Stimulated activated CD8-positive, alpha-beta memory T cell treated with anti-CD3 and anti-CD28 coated beads, Interleukin-7, amount 100 ng/mL, for 1 hour (primary cell): ENCODE measurements around the gene USP25.

Source experiments
- DNase-seq, 2 donors: peaks; one replicate each; pipeline ENCODE4 v3.0.0-alpha.2; 2020; ENCODE audit warnings: low read depth in 2 of 2

Gene USP25

DNA sequence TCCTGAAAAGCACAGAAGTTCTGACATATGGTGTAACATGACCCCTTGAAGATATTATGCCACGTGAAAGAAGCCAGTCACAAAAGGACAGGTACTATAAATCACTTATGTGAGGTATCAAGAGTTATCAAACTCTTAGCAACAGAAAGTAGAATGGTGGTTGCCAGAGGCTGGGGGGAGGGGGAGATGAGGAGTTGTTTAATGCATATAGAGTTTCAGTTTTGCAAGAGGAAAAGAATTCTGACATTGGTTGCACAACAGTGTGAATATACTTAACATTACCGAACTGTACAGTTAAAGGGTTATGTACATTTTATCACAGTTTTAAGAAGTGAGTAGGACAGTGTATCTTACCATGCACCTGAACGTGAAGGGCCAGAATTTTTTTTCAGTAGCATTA lies 80.0 kb downstream of the USP25 start:
- no peak for DNase-seq

DNA sequence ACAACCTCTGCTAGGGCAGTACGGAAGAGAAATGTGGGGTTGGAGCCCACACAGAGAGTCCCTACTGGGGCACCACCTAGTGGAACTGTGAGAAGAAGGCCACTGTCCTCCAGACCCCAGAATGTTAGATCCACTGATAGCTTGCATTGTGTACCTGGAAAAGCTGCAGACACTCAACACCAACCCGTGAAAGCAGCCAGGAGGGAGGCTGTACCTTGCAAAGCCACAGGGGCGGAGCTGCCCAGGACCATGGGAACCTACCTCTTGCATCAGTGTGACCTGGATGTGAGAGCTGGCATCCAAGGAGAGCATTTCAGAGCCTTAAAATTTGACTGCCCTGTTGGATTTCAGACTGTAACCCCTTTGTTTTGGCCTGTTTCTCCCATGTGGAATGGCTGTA lies 85.5 kb downstream of the USP25 start:
- no peak for DNase-seq

DNA sequence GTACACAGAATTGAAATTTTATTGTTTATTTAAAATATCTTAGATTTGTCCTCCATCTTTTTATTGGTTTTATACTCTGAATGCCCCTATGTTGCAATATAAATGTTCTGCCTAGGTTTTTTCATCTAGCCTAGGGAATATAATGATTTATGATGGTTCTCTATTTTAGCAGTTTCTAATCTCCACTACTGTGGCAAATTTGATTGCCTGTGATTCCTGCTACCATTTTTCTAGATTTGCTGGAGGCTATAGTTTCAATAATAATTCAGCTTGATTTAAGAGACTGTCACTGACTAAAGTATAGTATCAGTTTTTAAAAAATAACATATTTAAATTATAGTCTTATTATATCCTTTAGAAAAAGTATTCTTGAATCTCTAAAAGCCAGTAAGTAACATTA lies 90.5 kb downstream of the USP25 start:
- no peak for DNase-seq

DNA sequence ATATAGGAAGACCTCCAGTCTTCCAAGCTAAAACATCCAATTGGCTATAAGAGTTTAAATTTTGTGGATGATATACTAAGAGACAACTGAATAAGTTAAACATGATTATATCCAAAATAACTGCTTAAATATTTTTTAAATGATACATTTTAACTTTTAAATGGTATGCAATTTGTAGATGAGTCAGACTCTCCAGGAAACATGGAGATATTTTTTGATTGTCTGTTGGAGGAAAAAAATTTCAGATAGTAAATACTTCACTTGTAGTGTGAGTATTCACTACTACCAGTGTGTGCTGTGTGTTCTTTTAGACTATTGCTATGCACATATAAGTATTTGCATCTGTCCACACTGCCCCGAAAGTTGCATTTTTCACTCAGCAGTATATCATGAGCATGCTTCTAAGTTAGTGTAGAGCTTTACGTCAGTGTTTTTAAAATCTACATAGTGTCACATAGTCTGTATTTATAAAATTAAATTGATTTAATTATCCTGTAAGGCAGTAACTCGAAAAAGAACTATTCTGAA lies 91.1 kb downstream of the USP25 start:
- DNase-seq = no peak

DNA sequence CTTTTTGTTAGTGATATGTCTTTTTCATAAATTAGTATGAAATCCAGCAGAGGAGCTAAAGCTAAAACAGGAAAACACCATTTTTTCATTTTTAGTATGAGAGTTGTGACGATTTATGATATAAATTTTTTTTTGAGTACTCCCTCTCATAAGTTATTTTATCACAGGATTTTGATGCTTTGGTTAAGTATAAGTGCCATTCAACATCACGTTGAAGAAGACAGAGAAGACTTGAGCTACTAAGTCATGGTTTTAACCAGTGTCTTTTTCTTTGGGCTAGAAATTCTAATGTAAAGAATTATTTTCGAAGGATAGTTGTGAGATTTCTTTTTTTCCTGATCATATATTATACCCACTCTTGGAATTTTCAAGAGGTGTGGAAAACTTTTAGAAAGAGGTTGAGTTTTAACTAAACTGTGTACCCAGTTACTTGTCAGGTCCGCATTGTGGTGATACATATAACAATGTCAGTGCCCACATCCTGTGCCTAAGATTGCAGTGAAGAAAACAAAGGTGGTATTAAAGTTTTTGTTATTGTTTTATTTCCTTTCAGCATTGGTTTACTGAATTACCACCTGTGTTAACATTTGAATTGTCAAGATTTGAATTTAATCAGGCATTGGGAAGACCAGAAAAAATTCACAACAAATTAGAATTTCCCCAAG lies 93.8 kb downstream of the USP25 start:
- no peak for DNase-seq

DNA sequence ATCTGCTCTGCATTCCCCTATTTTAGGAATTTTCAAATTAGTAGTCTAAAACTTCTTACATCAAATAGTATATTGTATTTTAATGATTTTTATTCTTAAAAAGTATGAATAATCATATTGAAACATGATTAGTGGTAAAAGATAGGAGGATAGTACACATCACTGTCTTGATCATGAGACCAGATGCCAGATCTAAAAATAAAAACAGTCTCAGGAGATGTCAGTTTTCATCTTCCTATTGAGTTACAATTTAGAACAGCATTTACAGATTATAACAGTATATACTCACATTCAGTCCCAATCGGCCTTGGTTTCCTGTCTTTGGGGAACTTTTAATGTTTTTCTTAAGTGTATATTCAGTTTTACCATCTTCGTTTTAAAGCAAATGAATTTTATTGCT lies 95.9 kb downstream of the USP25 start:
- DNase-seq = no peak

DNA sequence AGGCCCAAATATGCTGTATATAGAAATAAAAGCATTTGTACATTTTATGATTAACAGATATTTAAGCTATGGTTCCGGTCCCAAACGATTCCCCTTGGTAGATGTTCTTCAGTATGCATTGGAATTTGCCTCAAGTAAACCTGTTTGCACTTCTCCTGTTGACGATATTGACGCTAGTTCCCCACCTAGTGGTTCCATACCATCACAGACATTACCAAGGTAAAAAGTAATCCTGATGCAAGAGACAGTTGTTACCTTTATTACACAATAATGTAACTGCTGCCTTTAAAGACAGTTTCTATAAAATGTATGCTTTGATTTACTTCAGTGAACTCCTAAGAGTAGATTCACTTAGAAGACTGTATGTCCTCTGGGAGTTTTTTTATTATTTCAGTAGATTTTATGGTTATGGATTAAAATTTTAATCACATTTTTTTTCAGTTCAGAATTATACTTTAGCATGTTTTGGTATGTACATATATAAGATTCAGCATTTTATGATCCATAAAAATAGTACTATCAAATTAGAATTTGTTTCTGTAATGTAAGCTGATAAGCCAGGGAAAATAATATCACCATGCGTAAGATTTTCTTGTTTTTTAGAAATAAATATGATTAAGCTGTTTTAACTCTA lies 96.5 kb downstream of the USP25 start:
- no peak for DNase-seq

DNA sequence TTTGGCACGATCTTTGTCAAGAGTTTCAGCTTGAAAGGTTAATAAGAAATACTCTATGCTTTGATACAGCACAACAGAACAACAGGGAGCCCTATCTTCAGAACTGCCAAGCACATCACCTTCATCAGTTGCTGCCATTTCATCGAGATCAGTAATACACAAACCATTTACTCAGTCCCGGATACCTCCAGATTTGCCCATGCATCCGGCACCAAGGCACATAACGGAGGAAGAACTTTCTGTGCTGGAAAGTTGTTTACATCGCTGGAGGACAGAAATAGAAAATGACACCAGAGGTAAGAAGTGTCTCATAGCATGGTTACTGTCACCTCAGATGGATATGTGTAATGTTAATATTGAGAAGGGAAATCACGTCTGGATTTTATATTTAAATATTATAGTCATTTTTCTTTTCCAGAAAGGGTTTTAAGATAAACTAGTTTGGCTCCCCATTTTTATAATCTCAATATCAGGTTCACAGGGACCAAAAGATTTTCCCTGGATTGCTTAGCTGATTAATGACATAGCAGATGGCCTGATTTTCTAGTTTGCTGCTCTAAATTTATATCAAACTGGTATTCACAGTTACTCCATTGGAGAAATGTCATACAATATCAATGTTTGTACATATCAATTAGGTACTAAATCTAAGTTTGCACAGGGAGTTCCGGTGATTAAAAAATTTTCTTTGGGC lies 97.3 kb downstream of the USP25 start:
- DNase-seq = no peak

DNA sequence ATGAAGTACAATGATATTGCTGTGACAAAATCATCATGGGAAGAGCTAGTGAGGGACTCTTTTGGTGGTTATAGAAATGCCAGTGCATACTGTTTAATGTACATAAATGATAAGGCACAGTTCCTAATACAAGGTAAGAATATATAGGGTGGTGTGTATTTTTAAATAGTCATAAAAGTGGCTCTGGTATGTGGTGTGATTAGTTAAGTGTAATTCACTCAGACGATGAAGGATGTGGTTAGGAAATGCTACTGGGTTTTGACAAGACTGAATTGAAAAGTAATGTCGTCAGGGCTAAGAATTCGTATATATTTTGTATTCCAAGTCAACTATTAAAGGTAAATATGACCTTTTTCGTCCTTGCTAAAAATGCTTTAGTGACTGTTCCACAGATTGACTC lies 101.7 kb downstream of the USP25 start:
- DNase-seq = no peak

DNA sequence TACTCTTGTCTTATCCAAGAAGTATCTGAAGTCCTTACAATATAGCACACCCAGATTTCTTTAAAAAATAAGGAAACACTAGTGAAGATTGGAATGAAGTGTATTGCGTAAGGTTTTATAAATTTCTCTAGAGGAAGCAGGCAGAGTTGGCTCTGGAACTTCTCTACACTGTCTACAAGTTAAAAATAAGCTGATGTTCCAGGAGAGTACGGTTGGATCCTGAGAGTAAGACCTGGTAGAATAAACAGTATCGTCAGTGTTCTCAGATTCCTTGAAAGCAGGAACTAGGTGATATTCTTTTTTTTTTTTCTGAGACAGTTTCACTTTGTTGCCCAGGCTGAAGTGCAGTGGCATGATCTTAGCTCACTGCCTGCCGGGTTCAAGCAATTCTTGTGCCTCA lies 107.9 kb downstream of the USP25 start:
- no peak for DNase-seq

DNA sequence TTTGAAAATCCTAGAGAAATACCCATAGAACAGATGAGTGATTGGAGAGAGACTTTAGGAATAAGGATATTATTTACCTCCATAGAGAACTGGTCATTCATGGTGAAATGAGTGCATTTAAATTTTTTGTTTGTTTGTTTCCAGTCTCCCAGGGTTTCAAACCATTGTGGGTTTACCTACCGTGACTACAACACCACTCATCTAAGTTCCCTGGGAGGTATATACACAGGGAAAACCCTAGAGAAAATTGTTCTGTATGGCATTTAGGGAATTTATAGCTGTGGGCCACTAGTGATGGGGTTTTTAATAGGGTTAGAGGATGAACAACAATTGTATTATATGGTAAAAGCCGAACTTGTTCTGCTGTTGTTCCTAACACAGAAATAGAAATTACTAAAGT lies 109.2 kb downstream of the USP25 start:
- DNase-seq = no peak

DNA sequence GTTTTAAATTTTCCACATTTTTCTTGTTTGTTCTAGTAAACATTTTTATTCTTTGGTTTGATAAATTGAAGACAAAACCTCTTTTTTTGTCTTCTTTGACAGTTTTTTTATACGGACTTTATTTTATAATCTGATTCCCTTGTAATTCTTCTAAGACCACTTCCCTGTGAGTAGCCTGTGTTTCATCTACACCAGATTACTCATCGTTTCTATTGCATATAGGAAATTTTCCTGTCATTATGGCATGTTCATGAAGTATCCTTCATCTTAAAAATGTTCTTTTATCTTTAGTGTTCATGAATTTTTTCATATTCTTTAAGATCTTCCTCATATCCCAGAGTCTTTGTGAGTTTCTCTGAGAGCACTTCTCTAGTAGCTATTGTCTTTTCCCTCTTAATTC lies 109.8 kb downstream of the USP25 start:
- DNase-seq = no peak

DNA sequence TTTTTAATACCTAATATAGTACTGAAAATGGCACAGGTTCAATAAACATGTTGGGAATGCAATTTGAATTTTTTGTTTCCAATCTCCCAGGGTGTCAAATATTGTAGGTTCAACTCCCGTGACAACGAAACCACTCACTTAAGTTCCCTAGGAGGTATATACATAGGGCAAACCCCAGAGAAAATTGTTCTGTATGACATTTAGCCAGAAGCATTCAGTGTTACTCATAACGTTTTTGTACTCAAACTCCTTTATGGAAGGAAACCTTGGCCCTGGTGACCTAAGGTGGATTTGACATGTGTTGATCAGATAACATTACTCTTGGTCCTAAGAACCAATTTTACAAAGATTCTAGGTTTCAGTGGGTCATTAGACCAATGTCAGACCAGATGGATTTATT lies 110.6 kb downstream of the USP25 start:
- no peak for DNase-seq

DNA sequence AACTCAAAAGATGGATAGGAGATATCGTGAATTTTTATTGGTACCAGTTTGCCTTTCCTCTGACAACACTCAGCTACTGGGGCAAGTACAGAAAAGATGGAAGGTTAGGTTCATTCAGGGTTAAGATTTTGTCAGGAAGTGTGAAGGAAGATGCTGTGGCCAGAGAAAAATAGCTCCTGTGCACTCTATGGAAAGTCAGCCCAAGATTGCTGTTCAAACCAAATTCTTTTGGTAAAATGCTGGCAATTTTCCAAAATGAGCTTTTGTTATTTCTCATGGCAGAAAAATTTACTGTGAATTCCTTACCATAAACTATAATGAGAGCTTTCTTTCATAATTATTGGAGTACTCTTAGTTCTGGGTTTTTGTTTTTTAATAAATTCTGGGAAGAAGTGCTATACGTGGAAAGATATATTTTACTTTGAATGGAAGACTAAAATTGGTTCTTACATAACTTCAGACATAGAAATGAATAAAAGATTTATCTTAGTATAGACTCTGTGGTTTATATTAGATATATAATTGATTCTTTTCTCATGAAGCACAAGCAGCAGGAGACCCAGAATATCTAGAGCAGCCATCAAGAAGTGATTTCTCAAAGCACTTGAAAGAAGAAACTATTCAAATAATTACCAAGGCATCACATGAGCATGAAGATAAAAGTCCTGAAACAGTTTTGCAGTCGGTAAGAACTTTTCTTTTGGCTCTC lies 112.2 kb downstream of the USP25 start:
- DNase-seq = no peak

DNA sequence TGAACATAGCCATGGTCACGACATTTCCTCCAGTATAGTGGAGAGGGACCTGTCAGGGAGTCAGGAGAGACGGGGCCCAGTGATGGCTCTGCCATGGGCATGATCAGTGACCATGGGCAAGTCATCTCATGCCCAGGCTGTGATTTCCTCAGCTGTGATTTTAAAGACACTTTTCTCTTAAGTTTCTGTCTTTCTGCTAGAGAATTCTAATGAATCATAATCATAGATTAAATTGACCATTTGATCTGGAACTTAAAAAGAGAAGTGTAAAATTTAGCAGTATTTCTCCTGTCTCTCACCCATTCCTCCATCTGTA lies 112.7 kb downstream of the USP25 start:
- no peak for DNase-seq

DNA sequence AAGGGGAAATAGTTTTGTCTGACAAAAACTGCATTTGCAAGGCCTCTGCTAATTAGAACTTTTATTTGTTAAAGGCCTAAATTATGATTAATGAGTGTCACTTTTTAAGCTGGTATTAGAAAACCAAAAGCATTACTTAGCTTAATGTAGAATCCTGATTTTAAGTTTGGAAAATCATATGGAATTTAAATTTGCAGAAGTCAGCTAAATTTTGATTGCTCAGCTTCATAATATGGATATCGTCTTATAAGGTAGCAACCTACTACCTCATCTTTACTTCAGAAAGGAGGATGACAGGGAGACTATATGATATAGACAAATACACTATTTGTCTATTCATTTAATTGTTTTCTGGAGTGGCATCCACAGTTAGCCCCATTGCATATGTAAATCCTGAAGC lies 114.0 kb downstream of the USP25 start:
- DNase-seq = no peak

DNA sequence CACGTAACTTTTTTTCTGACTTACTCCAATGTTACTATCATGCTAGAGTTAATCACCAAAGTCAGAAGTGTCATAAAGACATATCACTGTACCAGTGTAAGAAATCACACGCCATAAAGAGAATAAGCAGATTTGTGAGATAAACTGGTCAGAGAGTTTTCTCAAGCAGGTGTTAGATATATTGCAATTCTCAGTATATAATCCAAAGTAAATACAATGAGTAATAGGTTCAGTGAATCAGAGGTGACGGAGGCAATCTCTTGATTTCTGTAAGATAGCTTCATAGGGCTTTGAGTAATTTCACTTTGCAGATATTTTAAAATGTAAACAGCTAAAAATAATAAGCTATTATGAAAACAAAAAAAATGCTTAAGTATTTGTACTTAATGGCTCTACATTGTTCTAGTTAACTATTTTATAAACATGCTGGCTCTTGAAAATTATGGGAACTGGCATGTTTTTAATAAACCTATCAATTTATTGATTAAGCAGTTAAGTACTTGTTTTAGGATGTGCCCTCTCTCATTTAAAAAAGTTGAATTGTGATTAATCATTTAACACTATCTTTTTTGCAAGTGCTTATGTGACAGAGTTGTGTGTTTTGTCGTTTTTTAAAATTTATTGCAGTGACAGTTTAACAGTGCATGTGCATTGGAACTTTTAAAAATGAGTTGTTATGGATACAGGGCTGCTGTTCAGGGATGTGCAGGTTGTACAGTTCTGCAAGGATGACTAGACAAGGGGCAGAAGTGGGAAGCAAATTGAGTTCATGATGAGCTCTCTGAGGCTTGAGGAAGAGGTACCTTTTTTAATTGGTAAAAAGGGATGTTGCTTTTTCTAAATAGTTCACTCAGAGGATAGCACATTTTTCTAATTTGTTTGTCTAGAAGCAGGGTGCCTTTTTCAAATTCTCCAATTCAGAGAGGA lies 119.1 kb downstream of the USP25 start:
- no peak for DNase-seq

DNA sequence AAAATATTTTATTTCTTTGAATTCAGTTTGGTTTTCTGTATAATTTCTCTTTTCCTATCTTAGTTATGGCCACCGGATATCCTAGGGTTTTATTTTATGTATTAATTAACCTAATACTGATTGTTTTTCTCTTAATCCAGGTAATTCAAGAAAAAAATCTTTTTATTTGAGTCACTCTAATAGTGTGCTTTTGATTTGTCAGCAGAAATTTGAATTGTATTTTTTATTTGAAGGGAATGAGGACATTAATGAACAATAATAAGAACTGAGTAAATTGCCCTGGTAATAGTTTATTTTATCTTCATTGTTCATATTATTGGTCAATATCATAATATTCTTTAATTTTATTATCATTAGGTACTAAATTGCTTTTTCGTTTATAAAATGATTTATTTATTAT lies 120.1 kb downstream of the USP25 start:
- no peak for DNase-seq

DNA sequence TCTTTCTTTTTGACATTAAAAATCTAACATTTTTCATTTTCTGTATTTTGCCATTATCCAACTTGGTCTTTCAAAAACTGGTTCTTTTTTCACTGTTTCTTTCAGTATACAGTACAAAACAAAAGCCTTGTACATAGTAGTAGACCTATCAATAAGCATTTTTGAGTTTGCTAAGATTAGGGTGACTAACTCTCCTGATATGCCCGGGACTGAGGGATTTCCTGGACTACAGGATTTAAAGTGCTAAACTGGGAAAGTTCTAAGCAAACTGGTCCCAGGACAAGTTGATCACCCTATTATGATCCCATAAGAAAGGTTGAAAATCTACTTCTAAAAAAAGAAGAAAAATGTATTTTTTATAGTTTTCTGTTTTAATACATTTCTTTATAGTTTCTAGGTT lies 120.9 kb downstream of the USP25 start:
- no peak for DNase-seq

DNA sequence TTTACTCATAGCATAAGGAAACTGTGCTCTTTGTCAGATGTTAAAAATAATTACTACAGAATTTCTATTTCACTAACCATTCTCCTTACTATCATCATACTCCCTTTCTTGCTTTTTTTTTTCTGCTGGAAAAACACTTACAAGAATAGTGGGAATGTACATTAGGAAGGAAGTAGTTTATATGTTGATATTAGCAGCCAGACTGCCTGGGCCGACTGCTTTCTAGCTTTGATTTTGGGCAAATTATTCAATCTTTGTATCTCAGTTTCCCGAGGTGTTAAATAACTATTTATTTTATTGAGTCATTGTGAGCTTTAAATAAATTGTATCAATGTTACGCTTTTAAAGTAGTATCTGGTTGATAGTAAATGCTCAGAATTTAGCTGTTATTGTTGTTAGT lies 122.4 kb downstream of the USP25 start:
- no peak for DNase-seq

DNA sequence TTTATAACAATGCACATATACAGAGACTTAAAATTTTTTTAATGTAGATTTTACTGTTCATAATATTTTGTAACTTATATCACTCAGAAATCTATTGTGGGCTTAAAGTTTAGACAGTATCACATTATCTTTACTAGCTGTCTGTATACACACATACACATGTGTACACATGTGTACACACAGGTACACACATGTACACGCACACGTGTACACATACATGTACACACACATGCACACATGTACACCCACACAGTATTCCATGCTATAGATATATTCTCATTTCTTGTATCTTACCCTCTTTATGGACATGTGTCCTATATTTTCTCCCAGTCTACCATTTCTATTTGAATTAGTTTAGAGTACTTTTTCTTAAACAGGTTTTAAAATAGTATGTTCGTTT lies 123.3 kb downstream of the USP25 start:
- DNase-seq = no peak

DNA sequence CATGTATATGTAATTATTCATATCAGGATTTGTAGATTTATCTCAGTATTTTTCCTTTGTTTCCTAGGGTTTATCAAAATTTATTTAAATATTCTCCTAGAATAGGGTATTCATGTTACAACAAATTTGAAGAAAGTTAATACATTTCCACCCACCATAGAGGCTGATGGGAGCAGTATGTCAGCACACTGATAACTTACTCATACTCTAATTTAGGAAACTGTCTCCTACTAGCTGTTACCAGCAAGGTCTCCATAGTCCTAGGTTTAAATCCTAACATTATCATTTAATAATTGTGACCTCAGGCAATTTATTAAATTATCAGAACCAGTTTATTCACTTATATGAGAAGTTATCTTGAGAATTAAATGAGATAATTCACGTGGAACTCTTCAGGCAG lies 127.0 kb downstream of the USP25 start:
- no peak for DNase-seq
